Fibroblast of skin of scalp (primary cell): ENCODE data around the gene LIN7B.
"Not testable (repeated sequence)": the region's sequence is repeated elsewhere in the genome, so short reads cannot be mapped to it uniquely, and the experiment has no call there.

Experiments used
- DNase-seq: peaks from one replicate; pipeline ENCODE4 v3.0.0-alpha.2; 2013

Gene LIN7B

DNA sequence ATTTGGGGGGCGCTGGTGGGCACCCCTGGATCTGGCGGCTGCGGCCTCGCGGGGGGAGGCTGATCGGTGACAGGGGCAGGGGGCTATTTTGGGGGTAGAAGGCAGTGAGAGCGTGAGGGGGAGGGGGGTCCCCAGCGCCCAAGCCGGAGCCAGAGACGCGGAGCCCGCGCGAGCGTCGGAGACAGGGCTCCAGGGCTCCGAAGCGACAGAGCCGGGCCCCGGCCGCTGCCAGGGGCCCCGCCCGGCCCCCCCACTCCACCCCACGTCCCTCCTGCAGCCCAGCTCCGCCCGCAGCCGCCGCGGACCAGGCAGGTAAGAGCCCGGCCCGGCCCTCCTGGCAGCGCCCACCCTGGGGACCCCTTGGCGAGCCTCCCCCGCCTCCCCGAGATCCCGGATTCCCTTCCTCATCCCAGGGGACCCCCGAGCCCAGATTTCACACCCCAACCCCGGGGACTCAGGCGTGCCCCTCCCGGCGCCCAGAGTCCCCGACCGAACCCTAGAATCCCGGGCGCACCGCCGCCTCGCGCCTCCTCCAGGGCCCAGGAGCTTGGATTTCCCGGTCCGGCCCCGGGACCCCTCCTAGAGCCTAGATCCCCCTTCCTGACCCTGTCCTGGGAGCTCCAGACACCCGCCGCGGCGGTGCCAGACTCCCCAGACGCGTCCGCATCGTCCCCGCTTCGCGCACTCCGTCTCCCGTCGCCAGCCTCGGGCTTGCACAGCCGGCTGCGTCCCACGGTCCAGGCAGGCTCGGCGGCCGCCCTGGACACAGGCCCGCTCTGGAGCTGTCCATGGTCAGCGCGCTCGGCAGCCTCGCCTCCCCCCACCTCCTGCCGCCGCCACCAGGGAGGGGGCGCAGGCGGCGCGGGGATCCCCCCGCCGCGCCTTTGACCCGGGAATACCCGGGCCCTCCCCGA, 5.5 kb downstream of the LIN7B start, which contains the start of gene PPFIA3:
Gene PPFIA3 (plus strand): TSS at position 134 of the 914 bp plus-strand sequence. CDS start 8,330 bp downstream, outside the sequence.
- peak; percentile 60 for DNase-seq

- DNase-seq, result no peak
These were observed 6.1 kb downstream of the LIN7B start for GRCh38 chr19:49120325-49120683.

- no peak for DNase-seq
These were observed 6.7 kb downstream of the LIN7B start for GRCh38 chr19:49120868-49121267.

GRCh38 chr19:49121841-49122240, 7.7 kb downstream of the LIN7B start:
- DNase-seq, result peak; percentile 35

GRCh38 chr19:49123285-49123684, 9.1 kb downstream of the LIN7B start:
- DNase-seq, result not testable (repeated sequence)

GRCh38 chr19:49125025-49125731, 11.0 kb downstream of the LIN7B start:
- no peak for DNase-seq

- DNase-seq, result no peak
These were observed 12.4 kb downstream of the LIN7B start for GRCh38 chr19:49126575-49126974.

DNA sequence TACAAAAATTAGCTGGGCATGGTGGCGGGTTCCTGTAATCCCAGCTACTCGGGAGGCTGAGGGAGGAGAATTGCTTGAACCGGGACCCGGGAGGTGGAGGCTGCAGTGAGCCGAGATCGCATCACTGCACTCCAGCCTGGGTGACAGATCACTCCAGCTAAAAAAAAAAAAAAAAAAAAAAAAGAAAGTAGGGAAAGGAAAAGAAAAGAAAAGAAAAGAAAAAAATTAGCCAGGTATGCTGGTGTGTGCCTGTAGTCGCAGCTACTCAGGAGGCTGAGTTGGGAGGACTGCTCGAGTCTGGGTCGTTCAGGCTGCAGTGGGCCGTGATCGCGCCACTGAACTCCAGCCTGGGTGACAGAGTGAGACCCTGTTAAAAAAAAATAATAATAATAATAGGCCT, 13.1 kb downstream of the LIN7B start:
- not testable (repeated sequence) for DNase-seq

DNA sequence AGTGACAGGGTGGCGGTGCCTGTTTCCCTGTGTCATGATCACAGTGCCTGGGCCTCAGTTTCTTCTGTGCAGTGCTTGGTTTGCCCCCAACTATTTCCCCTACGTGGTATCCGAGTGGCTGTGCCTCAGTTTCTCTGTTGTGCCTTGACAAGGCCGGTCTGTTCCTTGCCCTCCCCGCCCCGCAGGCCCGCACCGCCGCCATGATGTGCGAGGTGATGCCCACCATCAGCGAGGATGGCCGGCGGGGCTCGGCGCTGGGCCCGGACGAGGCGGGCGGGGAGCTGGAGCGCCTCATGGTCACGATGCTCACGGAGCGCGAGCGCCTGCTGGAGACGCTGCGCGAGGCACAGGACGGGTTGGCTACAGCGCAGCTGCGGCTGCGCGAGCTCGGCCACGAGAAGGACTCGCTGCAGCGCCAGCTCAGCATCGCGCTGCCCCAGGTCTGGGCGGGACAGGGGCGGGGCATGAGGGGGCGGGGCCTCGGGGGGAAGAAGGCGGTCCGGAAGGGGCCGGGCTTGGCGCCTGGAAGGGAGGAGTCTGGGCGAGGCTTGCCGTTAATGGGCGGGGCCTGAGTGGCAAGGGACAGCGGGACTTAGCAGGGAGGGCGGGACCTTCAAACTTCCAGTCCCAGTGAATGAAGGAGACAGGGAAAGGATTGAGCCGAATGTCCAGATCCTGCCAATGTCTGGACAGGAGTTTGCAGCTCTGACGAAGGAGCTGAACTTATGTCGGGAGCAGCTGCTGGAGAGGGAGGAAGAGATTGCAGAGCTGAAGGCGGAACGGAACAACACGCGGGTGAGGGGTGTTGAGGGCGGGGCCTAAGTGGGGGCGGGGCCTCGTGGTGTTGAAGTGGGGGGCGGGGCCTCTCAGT, 13.7 kb downstream of the LIN7B start:
- peak; percentile 98 for DNase-seq

DNA sequence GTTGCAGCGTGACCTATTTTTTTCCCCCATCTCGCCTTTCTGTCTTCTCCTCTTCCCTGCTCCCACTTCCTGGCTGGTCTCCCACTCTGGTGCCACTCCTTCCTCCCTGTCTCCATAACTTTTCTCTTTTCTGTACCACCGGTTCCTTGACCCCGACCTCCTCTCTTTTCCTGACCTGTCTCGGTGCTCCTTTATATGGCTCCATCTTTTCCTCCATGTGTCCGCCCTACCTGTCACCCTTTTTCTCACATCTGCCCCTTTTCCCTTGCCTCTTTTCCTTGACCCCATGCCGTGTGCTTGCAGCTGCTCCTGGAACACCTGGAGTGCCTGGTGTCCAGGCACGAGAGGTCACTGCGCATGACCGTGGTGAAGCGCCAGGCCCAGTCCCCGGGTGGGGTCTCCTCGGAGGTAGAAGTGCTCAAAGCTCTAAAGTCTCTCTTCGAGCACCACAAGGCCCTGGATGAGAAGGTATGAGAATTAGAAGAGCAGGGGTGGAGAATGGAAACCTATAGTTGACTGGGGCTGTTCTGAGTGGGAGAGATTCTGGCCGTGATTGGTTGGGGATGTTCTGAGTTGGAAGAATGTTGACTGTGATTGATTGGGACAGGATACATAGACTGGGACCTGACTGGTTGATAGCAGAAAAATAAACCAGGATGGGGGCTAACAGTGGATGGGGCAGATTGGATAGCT, 14.5 kb downstream of the LIN7B start:
- DNase-seq, result no peak

DNA sequence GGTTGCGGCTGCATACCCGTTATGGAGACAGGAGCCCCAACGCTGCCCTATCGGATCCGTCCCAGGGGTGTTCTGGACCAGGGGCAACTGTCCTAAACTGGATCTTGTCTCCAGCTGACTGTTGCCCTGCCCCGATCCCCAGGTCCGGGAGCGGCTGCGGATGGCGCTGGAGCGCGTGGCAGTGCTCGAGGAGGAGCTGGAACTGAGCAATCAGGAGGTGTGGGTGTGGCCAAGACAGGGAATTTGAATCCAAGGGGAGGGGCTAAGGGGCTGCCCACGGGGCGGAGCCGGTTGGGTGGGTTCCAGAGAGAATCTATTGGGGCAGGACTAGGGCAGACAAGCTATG, 15.0 kb downstream of the LIN7B start:
- DNase-seq, result peak; percentile 44

DNA sequence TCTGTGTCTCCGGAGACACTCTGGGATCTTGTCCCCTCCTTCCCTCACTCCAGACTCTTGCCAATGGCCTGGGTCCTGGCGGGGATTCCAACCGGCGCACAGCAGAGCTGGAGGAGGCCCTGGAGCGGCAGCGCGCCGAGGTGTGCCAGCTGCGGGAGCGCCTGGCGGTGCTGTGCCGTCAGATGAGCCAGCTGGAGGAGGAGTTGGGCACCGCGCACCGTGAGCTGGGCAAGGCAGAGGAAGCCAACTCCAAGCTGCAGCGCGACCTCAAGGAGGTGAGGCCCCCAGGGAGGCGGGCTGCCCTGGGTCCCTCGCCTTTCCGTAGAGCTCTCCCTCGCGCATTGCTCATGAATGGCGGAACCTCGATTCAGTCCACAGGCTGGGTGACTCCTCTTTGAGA, 16.2 kb downstream of the LIN7B start:
- no peak for DNase-seq

DNA sequence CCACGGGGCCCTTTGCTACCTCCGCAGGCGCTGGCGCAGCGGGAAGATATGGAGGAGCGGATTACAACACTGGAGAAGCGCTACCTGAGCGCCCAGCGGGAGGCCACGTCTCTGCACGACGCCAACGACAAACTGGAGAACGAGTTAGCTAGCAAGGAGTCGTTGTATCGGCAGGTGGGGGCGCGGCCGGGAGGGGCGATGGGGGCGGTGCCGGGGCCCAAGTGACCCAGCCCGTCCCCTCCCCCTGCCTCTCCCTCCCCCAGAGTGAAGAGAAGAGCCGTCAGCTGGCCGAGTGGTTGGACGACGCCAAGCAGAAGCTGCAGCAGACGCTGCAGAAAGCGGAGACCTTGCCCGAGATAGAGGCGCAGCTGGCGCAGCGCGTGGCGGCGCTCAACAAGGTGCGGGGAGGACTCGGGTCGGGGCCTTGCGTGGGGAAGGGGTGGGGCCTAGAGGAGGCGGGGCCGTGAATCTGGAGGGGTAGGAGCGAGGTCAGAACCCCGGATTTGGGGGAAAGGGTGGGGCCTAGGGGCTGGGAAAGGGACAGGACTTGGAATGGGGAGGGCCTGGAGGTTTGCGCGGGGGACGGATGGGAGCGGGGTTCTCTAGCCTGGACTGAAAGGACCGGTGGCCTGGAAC, 18.9 kb downstream of the LIN7B start:
- DNase-seq, result no peak

DNA sequence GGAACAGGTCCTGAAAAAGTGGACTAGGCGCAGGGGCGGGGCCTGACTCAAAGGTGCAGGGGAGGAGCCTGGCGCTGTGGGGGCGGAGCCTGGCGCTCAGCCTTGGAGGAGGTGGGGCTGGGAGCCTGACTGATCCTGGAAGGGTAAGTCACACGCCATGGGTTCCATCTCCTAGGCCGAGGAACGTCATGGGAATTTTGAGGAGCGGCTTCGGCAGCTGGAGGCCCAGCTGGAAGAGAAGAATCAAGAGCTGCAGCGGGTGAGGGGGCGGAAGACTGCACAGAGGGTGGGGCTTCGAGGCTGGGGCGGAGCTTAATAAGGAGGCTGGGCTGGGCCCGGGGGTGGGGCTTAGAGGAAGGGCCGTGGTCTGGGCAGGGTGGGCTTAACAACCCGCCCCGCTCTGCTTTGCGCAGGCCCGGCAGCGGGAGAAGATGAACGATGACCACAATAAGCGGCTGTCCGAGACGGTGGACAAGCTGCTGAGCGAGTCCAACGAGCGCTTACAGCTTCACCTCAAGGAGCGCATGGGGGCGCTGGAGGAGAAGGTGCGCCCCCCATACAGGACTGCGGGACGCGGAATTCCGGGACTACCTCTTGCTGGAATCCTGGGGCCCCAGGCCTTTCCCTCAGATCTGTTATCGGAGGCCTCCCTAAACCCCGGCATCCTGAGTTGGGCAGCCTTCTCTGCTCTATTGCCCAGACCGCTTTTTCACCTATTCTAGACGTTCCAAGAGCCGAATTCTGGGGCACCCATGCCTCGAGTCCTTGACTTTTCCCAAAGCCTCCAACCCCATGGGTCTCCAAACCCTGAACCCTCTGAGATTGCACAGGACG, 19.7 kb downstream of the LIN7B start:
- DNase-seq, result peak; percentile 49

GRCh38 chr19:49135686-49136085, 21.5 kb downstream of the LIN7B start:
- no peak for DNase-seq

DNA sequence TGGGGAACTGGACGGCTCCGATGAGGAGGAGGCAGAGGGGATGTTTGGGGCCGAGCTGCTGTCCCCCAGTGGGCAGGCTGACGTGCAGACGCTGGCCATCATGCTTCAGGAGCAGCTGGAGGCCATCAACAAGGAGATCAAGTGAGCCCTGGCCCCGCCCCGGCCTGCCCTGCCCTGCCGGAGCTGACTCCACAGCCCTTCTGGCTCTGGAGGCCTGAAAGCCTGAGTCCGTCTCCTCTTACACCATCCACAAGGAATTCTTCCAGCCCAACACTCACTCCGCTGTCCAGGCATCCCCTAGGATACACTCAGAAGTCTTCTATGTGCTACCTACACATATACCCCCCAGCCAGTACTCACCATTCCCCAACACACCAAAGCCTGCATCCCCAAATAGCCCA, 22.6 kb downstream of the LIN7B start:
- DNase-seq, result peak; percentile 43

DNA sequence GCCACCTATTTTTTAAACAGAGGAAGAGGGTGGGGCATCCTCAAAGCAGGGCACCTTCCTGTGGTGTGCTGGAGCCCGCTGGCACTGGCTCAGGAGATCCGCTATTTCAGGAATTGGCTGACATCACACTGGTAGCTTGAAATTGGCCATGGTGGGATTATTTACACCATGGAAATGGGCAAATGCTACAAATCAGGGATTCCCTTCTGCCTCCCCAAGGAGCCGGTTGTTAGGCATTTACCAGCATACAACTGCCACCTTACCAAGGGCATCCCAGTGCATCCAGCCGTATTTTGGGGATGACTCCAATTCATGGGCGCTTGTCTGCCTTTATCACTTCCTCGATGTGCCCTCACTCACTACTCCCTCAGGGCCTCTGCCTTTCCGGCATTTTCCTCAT, 26.8 kb downstream of the LIN7B start:
- DNase-seq, result no peak

DNA sequence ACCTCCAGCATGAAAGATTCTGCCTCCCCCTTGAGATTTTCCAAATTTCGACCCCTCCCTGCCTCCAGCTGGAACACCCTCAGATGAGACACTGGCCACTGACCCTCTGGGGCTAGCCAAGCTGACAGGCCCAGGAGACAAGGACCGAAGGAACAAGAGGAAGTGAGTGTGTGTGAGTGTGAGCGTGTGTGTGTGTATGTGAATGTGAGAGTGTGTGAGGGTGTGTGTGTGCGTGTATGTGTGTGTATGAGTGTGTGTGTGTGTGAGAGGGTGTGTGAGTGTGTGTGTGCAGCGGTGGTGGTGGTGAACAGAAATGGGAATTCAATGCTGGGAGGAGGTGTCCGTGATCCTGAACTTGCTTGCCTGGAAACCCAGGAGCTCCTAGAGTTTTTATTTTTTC, 27.2 kb downstream of the LIN7B start:
- DNase-seq, result no peak

- DNase-seq, result peak; percentile 93
These were observed 28.7 kb downstream of the LIN7B start for GRCh38 chr19:49142866-49143335.

DNA sequence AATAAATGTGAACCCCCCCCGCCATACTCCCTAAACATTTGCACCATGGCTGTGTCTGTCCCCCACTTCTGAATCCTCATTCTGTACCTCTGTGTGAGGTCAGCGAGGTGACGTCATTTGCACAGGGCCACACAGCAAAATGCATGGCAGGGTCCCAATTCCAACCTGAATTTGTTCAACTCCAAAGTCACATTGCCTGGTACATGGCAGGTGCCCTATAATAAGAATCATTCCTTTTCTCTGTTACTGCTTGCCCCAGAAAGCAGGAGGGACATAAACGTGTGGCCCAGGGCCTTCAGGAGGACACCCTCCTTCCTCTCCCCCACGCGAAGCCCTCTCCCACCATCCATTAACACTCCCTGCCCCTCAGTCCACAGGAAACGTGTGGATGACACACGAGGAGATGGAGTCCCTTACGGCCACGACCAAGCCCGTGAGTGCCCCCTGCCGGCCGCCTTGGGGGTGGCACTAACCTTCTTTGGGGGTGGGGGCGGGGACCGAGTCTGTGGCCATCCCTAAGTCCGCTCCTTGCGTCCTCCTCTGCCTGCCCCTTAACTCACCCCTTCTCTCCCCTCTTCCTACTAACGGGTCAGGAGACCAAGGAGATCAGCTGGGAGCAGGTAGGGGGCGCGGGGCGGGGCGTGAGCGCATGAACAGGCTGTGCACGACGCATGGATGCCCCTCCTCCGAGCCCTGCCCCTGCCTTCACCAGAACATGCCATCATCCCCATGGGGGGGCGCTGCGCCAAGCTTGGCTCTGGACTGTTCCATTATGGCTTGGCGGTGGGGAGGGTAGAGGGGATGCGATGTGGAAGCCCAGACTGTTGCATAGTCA, 31.6 kb downstream of the LIN7B start:
- peak; percentile 85 for DNase-seq
